Measurements from ENCODE around the gene KLF5.

DNA sequence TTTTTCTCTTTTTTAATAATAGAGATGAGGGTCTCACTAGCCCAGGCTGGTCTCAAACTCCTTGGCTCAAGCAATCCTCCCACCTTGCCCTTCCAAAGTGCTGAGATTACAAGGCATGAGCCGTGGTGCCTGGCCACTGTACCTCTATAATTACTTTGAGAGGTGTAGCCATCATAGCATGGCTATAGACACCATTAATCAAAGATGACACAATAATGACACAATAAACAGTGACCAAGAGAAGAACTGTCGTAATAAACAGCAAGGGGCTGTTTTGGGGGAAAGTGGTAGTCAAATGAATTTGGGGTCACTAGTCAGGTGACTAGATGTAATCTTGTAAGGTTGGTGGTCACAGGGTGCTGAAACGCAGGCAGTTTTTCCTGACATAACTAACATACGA, 30.4 kb downstream of the KLF5 start:
- TF ChIP-seq, protein P1, sequence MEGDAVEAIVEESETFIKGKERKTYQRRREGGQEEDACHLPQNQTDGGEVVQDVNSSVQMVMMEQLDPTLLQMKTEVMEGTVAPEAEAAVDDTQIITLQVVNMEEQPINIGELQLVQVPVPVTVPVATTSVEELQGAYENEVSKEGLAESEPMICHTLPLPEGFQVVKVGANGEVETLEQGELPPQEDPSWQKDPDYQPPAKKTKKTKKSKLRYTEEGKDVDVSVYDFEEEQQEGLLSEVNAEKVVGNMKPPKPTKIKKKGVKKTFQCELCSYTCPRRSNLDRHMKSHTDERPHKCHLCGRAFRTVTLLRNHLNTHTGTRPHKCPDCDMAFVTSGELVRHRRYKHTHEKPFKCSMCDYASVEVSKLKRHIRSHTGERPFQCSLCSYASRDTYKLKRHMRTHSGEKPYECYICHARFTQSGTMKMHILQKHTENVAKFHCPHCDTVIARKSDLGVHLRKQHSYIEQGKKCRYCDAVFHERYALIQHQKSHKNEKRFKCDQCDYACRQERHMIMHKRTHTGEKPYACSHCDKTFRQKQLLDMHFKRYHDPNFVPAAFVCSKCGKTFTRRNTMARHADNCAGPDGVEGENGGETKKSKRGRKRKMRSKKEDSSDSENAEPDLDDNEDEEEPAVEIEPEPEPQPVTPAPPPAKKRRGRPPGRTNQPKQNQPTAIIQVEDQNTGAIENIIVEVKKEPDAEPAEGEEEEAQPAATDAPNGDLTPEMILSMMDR (IDR thresholded peaks at IDR 0.05; ENCODE audit: insufficient read depth, low read length, poor library complexity, severe bottlenecking) = no peak
- no peak for TF ChIP-seq EZH2phosphoT487 (conservative IDR thresholded peaks at IDR 0.05; ENCODE audit: low read length)
